ENCODE results near the gene GALNT5.

Gene GALNT5

DNA sequence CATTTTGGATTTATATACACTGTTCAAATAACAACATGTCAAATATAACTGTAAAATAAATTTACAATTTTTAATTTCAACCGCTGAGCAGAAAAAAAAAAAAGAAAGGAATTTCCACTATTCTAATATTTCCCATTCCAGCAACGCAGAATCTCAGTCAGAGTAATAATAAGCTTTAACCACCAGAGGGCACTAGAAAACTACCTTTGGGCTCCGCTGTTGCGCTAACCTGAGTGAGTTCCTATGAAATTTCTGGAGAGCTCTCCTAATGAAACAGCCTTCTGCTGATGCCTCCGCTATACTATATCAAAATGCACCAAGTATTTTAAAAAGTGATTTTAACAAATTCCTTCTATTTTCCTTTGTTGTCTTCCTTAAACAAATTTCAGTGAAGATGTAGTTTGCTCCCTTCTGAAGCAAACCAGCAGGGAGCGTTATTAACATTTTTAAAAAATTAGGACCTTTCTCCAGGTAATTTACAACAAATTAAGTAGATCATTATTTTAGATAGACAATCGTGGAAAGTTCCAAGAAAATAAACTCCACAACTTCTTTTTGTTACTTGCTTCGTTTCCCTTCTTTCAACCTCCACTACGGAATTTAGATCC, 45.1 kb downstream of the GALNT5 start:
- Histone ChIP-seq H3K9me3 (ENCODE audit: control insufficient read depth, insufficient read depth, low read length) (no peaks in the 10 kb centered on the region), H3F3A (ENCODE audit: control insufficient read depth, insufficient read depth) (no peaks in the 10 kb centered on the region), H3K27ac (ENCODE audit: low read depth, low read length) (no peak overlapping the region), H4K20me1 (ENCODE audit: control insufficient read depth, insufficient read depth, low read depth, low read length) (no peaks in the 10 kb centered on the region), H3K4me3 (ENCODE audit: low read length) (no peak overlapping the region), H3K4me1 (ENCODE audit: control insufficient read depth, low read length) (peaks cover 8% of the 10 kb centered on the region), H3K36me3 (ENCODE audit: control insufficient read depth, low read length) (no peaks in the 10 kb centered on the region), H3K9me2 (replicated peaks; ENCODE audit: control insufficient read depth, low read length) (no peaks in the 10 kb centered on the region), H3K4me2 (ENCODE audit: low read length) (no peak overlapping the region; the same call in 1 of the 2 replicates), H3K27me3 (ENCODE audit: control insufficient read depth, low read length) (peaks cover 11% of the 10 kb centered on the region), H3K79me2 (ENCODE audit: control insufficient read depth, low read length) (no peaks in the 10 kb centered on the region)
- TF ChIP-seq, protein P1, sequence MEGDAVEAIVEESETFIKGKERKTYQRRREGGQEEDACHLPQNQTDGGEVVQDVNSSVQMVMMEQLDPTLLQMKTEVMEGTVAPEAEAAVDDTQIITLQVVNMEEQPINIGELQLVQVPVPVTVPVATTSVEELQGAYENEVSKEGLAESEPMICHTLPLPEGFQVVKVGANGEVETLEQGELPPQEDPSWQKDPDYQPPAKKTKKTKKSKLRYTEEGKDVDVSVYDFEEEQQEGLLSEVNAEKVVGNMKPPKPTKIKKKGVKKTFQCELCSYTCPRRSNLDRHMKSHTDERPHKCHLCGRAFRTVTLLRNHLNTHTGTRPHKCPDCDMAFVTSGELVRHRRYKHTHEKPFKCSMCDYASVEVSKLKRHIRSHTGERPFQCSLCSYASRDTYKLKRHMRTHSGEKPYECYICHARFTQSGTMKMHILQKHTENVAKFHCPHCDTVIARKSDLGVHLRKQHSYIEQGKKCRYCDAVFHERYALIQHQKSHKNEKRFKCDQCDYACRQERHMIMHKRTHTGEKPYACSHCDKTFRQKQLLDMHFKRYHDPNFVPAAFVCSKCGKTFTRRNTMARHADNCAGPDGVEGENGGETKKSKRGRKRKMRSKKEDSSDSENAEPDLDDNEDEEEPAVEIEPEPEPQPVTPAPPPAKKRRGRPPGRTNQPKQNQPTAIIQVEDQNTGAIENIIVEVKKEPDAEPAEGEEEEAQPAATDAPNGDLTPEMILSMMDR (IDR thresholded peaks at IDR 0.05; ENCODE audit: low read depth, low read length, poor library complexity, severe bottlenecking), result peak; percentile 77
- TF ChIP-seq EZH2phosphoT487 (IDR thresholded peaks at IDR 0.05; ENCODE audit: borderline replicate concordance, low read length), result no peak

DNA sequence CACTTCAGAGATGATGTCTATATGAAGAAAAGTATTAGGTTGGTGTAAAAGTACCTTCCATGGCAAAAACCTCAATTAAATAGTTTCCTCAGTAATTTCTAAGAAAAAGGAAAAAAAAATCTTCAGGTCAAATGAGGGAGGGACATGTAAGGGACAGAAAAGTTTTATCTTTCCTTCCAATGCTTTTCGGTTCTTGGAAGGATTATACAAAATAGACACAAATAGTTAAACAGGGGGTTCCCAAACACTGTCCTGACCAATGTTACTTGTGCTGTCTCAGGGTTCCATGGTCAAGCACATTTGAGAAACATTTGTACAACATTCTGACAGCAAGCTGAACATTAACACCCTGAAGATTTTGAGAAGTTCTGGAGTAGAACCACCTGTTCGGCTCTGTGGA, 46.1 kb downstream of the GALNT5 start:
- Histone ChIP-seq H4K20me1 (ENCODE audit: control insufficient read depth, insufficient read depth, low read depth, low read length) (no peaks in the 10 kb centered on the region), H3K4me1 (ENCODE audit: control insufficient read depth, low read length) (peaks cover 8% of the 10 kb centered on the region), H3K4me2 (ENCODE audit: low read length) (no peak overlapping the region), H3K27ac (ENCODE audit: low read depth, low read length) (no peak overlapping the region), H3K79me2 (ENCODE audit: control insufficient read depth, low read length) (no peaks in the 10 kb centered on the region), H3K9me2 (replicated peaks; ENCODE audit: control insufficient read depth, low read length) (no peaks in the 10 kb centered on the region), H3K9me3 (ENCODE audit: control insufficient read depth, insufficient read depth, low read length) (no peaks in the 10 kb centered on the region), H3K27me3 (ENCODE audit: control insufficient read depth, low read length) (peaks cover 7% of the 10 kb centered on the region; the same call in 1 of the 2 replicates), H3K4me3 (ENCODE audit: low read length) (no peak overlapping the region), H3F3A (ENCODE audit: control insufficient read depth, insufficient read depth) (no peaks in the 10 kb centered on the region), H3K36me3 (ENCODE audit: control insufficient read depth, low read length) (no peaks in the 10 kb centered on the region)
- TF ChIP-seq, protein P1 (IDR thresholded peaks at IDR 0.05; ENCODE audit: low read depth, low read length, poor library complexity, severe bottlenecking), result no peak
- TF ChIP-seq EZH2phosphoT487 (IDR thresholded peaks at IDR 0.05; ENCODE audit: borderline replicate concordance, low read length), result no peak

DNA sequence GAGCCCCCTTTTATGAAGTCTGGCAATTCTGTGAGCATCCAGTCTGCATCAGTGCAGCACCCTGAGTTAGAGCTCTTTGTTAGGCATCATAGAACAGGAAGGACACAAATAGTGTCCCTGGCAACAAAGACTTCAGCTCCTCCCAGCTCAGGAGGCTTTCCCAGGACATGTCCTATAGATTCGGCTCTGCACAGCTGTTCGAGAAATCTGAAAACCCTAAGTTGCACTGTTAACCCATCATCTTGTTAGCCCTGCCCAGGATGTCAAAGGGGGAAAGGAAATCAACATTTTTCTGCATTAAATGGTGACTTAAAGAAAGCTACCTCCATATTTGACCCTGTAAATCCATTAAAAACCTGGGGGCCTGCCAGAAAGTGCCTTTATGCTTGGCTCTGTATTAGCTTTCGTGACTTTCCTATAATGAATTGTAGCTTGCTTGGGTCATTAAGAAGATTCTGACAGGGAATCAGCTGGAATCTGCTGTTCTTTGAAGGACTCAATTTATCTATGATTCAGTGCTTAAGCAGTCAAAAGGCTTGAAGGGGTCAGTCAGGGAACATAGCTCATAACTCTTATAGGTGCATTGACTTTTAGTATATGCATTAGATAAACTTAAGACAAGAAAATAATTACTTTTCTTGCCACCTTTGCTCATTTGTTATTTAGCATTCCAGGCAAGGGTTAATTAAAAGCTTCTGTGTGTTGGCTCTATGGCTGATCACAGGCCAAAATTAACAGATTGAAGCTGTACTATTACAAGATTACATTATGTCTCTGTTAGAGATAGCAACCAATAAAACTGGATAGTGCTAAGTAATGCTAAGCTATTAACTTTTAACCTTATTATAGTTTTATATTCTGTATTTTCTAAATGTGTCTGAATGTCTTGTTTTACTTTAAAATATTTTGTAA, 47.6 kb downstream of the GALNT5 start:
- H3K9me2 ChIP-seq (replicated peaks; ENCODE audit: control insufficient read depth, low read length), result no peaks in the 10 kb centered on the region
- H3K27me3 ChIP-seq (ENCODE audit: control insufficient read depth, low read length), result peaks cover 5% of the 10 kb centered on the region; the same call in 1 of the 2 replicates
- H3F3A ChIP-seq (ENCODE audit: control insufficient read depth, insufficient read depth), result no peaks in the 10 kb centered on the region
- H3K9me3 ChIP-seq (ENCODE audit: control insufficient read depth, insufficient read depth, low read length), result no peaks in the 10 kb centered on the region
- H3K27ac ChIP-seq (ENCODE audit: low read depth, low read length), result no peak overlapping the region
- TF ChIP-seq, protein P1 (IDR thresholded peaks at IDR 0.05; ENCODE audit: low read depth, low read length, poor library complexity, severe bottlenecking), result no peak
- TF ChIP-seq EZH2phosphoT487 (IDR thresholded peaks at IDR 0.05; ENCODE audit: borderline replicate concordance, low read length), result no peak
- H3K4me2 ChIP-seq (ENCODE audit: low read length), result no peak overlapping the region
- no peak overlapping the region for H3K4me3 ChIP-seq (ENCODE audit: low read length)
- H3K4me1 ChIP-seq (ENCODE audit: control insufficient read depth, low read length), result peaks cover 8% of the 10 kb centered on the region
- no peaks in the 10 kb centered on the region for H3K36me3 ChIP-seq (ENCODE audit: control insufficient read depth, low read length)
- no peaks in the 10 kb centered on the region for H4K20me1 ChIP-seq (ENCODE audit: control insufficient read depth, insufficient read depth, low read depth, low read length)
- no peaks in the 10 kb centered on the region for H3K79me2 ChIP-seq (ENCODE audit: control insufficient read depth, low read length)
